EH (cell line): ENCODE measurements around the gene GLRX2.

Source experiments
- DNase-seq: peaks from one replicate; pipeline ENCODE4 v3.0.0-alpha.2; 2015; ENCODE audit warnings: low read depth

Gene GLRX2

GRCh38 chr1:193111641-193112090, 6.5 kb upstream of the GLRX2 start:
- peak; percentile 92 for DNase-seq

- DNase-seq, result peak; percentile 53
Observed at GRCh38 chr1:193110864-193111263, 5.7 kb upstream of the GLRX2 start.

GRCh38 chr1:193110246-193110645, 5.0 kb upstream of the GLRX2 start:
- no peak for DNase-seq

GRCh38 chr1:193109619-193110018, 4.4 kb upstream of the GLRX2 start:
- DNase-seq, result no peak

- DNase-seq, result no peak
Observed at GRCh38 chr1:193108471-193108870, 3.3 kb upstream of the GLRX2 start.

GRCh38 chr1:193105821-193106177, 585 bp upstream of the GLRX2 start:
- no peak for DNase-seq

- peak; percentile 77 for DNase-seq
Observed at GRCh38 chr1:193104502-193104906, 710 bp downstream of the GLRX2 start.

- DNase-seq, result peak; percentile 15
Observed at GRCh38 chr1:193103759-193104501, 1.3 kb downstream of the GLRX2 start.

GRCh38 chr1:193102662-193103061, 2.6 kb downstream of the GLRX2 start:
- DNase-seq, result no peak

- no peak for DNase-seq
Observed at GRCh38 chr1:193094112-193094511, 11.1 kb downstream of the GLRX2 start.

GRCh38 chr1:193090865-193091264, 14.3 kb downstream of the GLRX2 start:
- DNase-seq, result no peak

GRCh38 chr1:193087893-193088292, 17.3 kb downstream of the GLRX2 start:
- DNase-seq, result no peak

- no peak for DNase-seq
Observed at GRCh38 chr1:193086342-193086741, 18.9 kb downstream of the GLRX2 start.

GRCh38 chr1:193085263-193085662, 20.0 kb downstream of the GLRX2 start:
- DNase-seq, result no peak

- DNase-seq, result no peak
Observed at GRCh38 chr1:193083365-193084088, 21.7 kb downstream of the GLRX2 start.

GRCh38 chr1:193079187-193079586, 26.0 kb downstream of the GLRX2 start:
- no peak for DNase-seq

GRCh38 chr1:193077991-193078390, 27.2 kb downstream of the GLRX2 start:
- peak; percentile 41 for DNase-seq

- peak; percentile 11 for DNase-seq
Observed at GRCh38 chr1:193070942-193071341, 34.3 kb downstream of the GLRX2 start.

- no peak for DNase-seq
Observed at GRCh38 chr1:193070386-193070753, 34.8 kb downstream of the GLRX2 start.

GRCh38 chr1:193069748-193070385, 35.3 kb downstream of the GLRX2 start:
- peak; percentile 18 for DNase-seq

- DNase-seq, result no peak
Observed at GRCh38 chr1:193068013-193068412, 37.2 kb downstream of the GLRX2 start.

GRCh38 chr1:193066606-193067005, 38.6 kb downstream of the GLRX2 start:
- no peak for DNase-seq

- no peak for DNase-seq
Observed at GRCh38 chr1:193065954-193066353, 39.3 kb downstream of the GLRX2 start.
